Endothelial cell of umbilical vein (primary cell): Measurements from ENCODE around the gene SKI. TPM values are rescaled to one million over a fixed set of nuclear protein-coding genes. Genes with fewer than 3 reads are reported as not detected.
"Not testable (repeated sequence)": the region's sequence is repeated elsewhere in the genome, so short reads cannot be mapped to it uniquely, and the experiment has no call there.

Experiments used
- BruUV-seq: library from RNA; stranded (reverse); fragments of 400-500 nt; replicated peaks from 2 replicates; lab custom pipeline; 2021; lab: Mats Ljungman, UMichigan
- CTCF ChIA-PET: fragments of 300-600, 350-600 bp; sonication (Branson Sonifier 250); formaldehyde crosslinking; loops from one replicate; lab custom pipeline; 2021; ENCODE audit warnings: antibody characterized with exemption, inconsistent platforms; lab: Charles Lee
- POLR2A ChIA-PET: fragments of 300-600, 350-600 bp; sonication (Branson Sonifier 250); formaldehyde crosslinking; loops from one replicate; lab custom pipeline; 2021; ENCODE audit warnings: antibody characterized with exemption, inconsistent platforms; lab: Charles Lee
- DNase-seq: peaks from one replicate; pipeline ENCODE4 v3.0.0-alpha.2; 2011; ENCODE audit warnings: low read depth, low spot score
- FAIRE-seq: peaks from 2 replicates; lab custom pipeline; 2011; peaks lifted over from hg19 to GRCh38; lab: Jason Lieb, UNC
- H2AFZ ChIP-seq: 2 replicates; pipeline ENCODE4 v1.6.0; 2012; ENCODE audit warnings: low read depth, low read length, control low read depth, inconsistent platforms
- H3K27ac ChIP-seq: 2 replicates; pipeline ENCODE4 v1.5.1; 2011; ENCODE audit warnings: low read depth, mild to moderate bottlenecking, control low read depth, low read length, moderate library complexity; ENCODE audit not compliant: insufficient read depth
- H3K27me3 ChIP-seq, 2 experiments: 2 replicates each; pipeline versions ENCODE4 v1.6.0 to v1.6.1; 2011; ENCODE audit warnings: low read length in 2 of 2, mixed read lengths in 1 of 2; ENCODE audit not compliant: control insufficient read depth in 2 of 2, insufficient read depth in 2 of 2
- H3K36me3 ChIP-seq, 2 experiments: 2 replicates in 1 of 2; 3 replicates in 1 of 2; pipeline ENCODE4 v1.5.1; 2011; ENCODE audit warnings: low read length in 2 of 2, mild to moderate bottlenecking in 1 of 2, moderate library complexity in 1 of 2; ENCODE audit not compliant: control insufficient read depth in 2 of 2, insufficient read depth in 2 of 2; ENCODE audit errors: extremely low read depth in 1 of 2
- H3K4me1 ChIP-seq: 3 replicates; pipeline ENCODE4 v1.5.1; 2011; ENCODE audit warnings: mild to moderate bottlenecking, low read length; ENCODE audit not compliant: control insufficient read depth, insufficient read depth; ENCODE audit errors: extremely low read depth
- H3K4me2 ChIP-seq: 2 replicates; pipeline ENCODE4 v1.6.1; 2011; ENCODE audit warnings: low read length, control low read depth, mixed read lengths; ENCODE audit not compliant: insufficient read depth
- H3K4me3 ChIP-seq, 3 experiments: fragments of 200-600 bp in 1 of 3; sonication (generic), shearing (Covaris generic) in 1 of 3; replicated peaks in 1 of 3; 2 replicates each; pipeline ENCODE4 v1.5.1; 2011 to 2016; ENCODE audit warnings: control low read depth in 3 of 3, low read length in 3 of 3, mild to moderate bottlenecking in 2 of 3, inconsistent platforms in 1 of 3, low read depth in 1 of 3, moderate library complexity in 1 of 3; ENCODE audit not compliant: insufficient read depth in 1 of 3
- H3K79me2 ChIP-seq: 2 replicates; pipeline ENCODE4 v1.6.0; 2012; ENCODE audit warnings: low read length, inconsistent platforms; ENCODE audit not compliant: control insufficient read depth, insufficient read depth
- H3K9ac ChIP-seq: replicated peaks from 2 replicates; pipeline ENCODE3; 2011; ENCODE audit warnings: low read length, control low read depth; ENCODE audit not compliant: insufficient read depth; ENCODE audit errors: extremely low read depth
- H3K9me1 ChIP-seq: replicated peaks from 3 replicates; pipeline ENCODE4 v1.6.0; 2011; ENCODE audit warnings: mild to moderate bottlenecking, low read length; ENCODE audit not compliant: control insufficient read depth, insufficient read depth; ENCODE audit errors: extremely low read depth
- H3K9me3 ChIP-seq: replicated peaks from 2 replicates; pipeline ENCODE4 v1.5.1; 2012; ENCODE audit warnings: low read length, inconsistent platforms; ENCODE audit not compliant: control insufficient read depth, insufficient read depth
- H4K20me1 ChIP-seq: replicated peaks from 2 replicates; pipeline ENCODE3; 2011; ENCODE audit warnings: mild to moderate bottlenecking, low read length; ENCODE audit not compliant: control insufficient read depth, insufficient read depth; ENCODE audit errors: extremely low read depth
- CTCF ChIP-seq, 2 donors: IDR thresholded peaks; 1 replicate in 1 of 2; 2 replicates in 1 of 2; pipeline ENCODE4 v1.5.1; 2011; ENCODE audit warnings: low read length in 2 of 2, mild to moderate bottlenecking in 2 of 2, moderate library complexity in 2 of 2, control low read depth in 1 of 2, inconsistent platforms in 1 of 2, low read depth in 1 of 2; ENCODE audit not compliant: insufficient read depth in 1 of 2; ENCODE audit errors: extremely low read depth in 1 of 2
- EZH2 ChIP-seq: IDR thresholded peaks from 2 replicates; pipeline ENCODE4 v1.6.1; 2012; ENCODE audit warnings: borderline replicate concordance, low read depth, mild to moderate bottlenecking, moderate library complexity, low read length, inconsistent platforms; ENCODE audit not compliant: severe bottlenecking
- FOS ChIP-seq: IDR thresholded peaks from 2 replicates; pipeline ENCODE4 v1.6.1; 2011; ENCODE audit warnings: mild to moderate bottlenecking, low read length, moderate library complexity, borderline replicate concordance; ENCODE audit not compliant: insufficient read depth
- GATA2 ChIP-seq: IDR thresholded peaks from 2 replicates; pipeline ENCODE4 v1.7.0; 2011; ENCODE audit warnings: low read depth, mild to moderate bottlenecking, moderate library complexity, mixed read lengths, low read length; ENCODE audit not compliant: insufficient read length, insufficient read depth
- JUN ChIP-seq: IDR thresholded peaks from 2 replicates; pipeline ENCODE4 v1.6.1; 2011; ENCODE audit warnings: borderline replicate concordance, low read depth; ENCODE audit not compliant: insufficient read length, insufficient read depth
- MYC ChIP-seq: IDR thresholded peaks from one replicate; pipeline ENCODE4 v1.6.1; 2011; ENCODE audit warnings: mild to moderate bottlenecking, low read depth, low read length
- POLR2A ChIP-seq: IDR thresholded peaks from 2 replicates; pipeline ENCODE4 v1.6.1; 2012; ENCODE audit warnings: low read depth, mild to moderate bottlenecking, control low read depth, low read length
- POLR2AphosphoS5 ChIP-seq: IDR thresholded peaks from 2 replicates; pipeline ENCODE4 v1.6.1; 2012; ENCODE audit warnings: low read depth, mild to moderate bottlenecking, control low read depth, low read length, moderate library complexity; ENCODE audit not compliant: insufficient read depth
- dilution Hi-C: fragments of 300-500 bp; cut with MboI; formaldehyde crosslinking; loops from one replicate; pipeline ENCODE4 v1.15.0; 2019; ENCODE audit warnings: low sequenced_read_pairs; ENCODE audit not compliant: extremely low pct_ligation_motif_present
- intact Hi-C: fragments of 100-400 bp; cut with micrococcal nuclease; formaldehyde crosslinking; loops from one replicate; pipeline ENCODE4 v1.10.0; 2022
- polyA plus RNA-seq, 4 experiments: library from polyadenylated mRNA; depleted of rRNA in 3 of 4; stranded (reverse) in 3 of 4; unstranded in 1 of 4; fragments of >200 nt; gene quantifications; 2 replicates each; pipeline versions ENCODE4 v1.2.1 to v1.2.3, GENCODE V29; 2011 to 2012; ENCODE audit warnings: missing spikeins in 1 of 4
- total RNA-seq: library from RNA; stranded (reverse); gene quantifications from 2 replicates; pipeline ENCODE4 v1.2.3, GENCODE V29; 2021
- TF ChIP-seq, protein P1 (sequence below): IDR thresholded peaks from 2 replicates; pipeline ENCODE4 v1.6.1; 2011; ENCODE audit not compliant: insufficient read depth, insufficient read length

SKI gene
- total and polyA plus RNA-seq, 2 donors (not counting 3 experiments of a cell fraction or from before 2014, with no cell fraction given): 11.6 to 80.3 TPM

- Histone ChIP-seq H3K4me2 (no peak overlapping the region), H4K20me1 (no peaks in the 10 kb centered on the region), H3K4me1 (no peaks in the 10 kb centered on the region), H3K27me3 (no peaks in the 10 kb centered on the region), H3K4me3 (no peak overlapping the region), H3K27ac (no peak overlapping the region), H3K36me3 (no peaks in the 10 kb centered on the region), H3K9me1 (no peaks in the 10 kb centered on the region), H3K9ac (no peak overlapping the region), H3K9me3 (no peaks in the 10 kb centered on the region), H2AFZ (no peak overlapping the region), H3K79me2 (no peaks in the 10 kb centered on the region)
- BruUV-seq: no TSS peak
- dilution Hi-C loops: no loop called here
- ChIA-PET POLR2A (no interaction called here), CTCF (interaction anchor here (1.2 kb wide), 1 partner anchor 127 kb away, joined by 3 read pairs; no protein-coding TSS in a partner anchor)
- intact Hi-C loops: no loop called here
- no peak for FAIRE-seq
- no peak for DNase-seq
- TF ChIP-seq, protein P1, sequence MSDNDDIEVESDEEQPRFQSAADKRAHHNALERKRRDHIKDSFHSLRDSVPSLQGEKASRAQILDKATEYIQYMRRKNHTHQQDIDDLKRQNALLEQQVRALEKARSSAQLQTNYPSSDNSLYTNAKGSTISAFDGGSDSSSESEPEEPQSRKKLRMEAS: no peak
- TF ChIP-seq POLR2A (no peak), CTCF (IDR thresholded peaks at IDR 0.05; ENCODE audit: extremely low read depth in 1 of 2, insufficient read depth in 1 of 2, low read depth in 1 of 2, low read length in 2 of 2) (no peak), EZH2 (no peak), POLR2AphosphoS5 (no peak), JUN (no peak), FOS (no peak), MYC (no peak), GATA2 (no peak)
Measured at GRCh38 chr1:2331200-2331544, 103.1 kb downstream of the SKI start.

DNA sequence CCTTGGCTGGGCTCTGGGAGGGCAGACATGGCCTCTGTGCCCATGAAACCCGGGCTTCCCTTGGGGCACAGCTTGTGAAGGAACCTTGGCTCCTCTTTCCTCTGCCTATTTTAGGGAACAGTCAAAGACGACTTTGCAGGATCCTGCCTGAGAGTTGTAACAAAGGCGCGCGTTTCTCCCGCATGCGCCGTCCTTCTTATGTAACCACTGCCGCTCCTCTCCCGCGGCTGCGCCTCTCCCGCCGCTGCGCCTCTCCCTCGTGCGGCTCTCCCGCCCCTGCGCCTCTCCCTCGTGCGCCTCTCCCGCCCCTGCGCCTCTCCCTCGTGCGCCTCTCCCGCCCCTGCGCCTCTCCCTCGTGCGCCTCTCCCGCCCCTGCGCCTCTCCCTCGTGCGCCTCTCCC, 103.5 kb downstream of the SKI start:
- BruUV-seq, FAIRE-seq, H3K27ac ChIP-seq, H3K9me1 ChIP-seq, POLR2A ChIA-PET, dilution Hi-C loops, DNase-seq, H3K4me3 ChIP-seq, H3K36me3 ChIP-seq, H3K4me1 ChIP-seq, H3K4me2 ChIP-seq, H3K9me3 ChIP-seq, intact Hi-C loops, H3K27me3 ChIP-seq, H3K79me2 ChIP-seq, H4K20me1 ChIP-seq, H3K9ac ChIP-seq, H2AFZ ChIP-seq: not testable (repeated sequence)
- CTCF ChIA-PET: interaction anchor here (1.2 kb wide), 1 partner anchor 127 kb away, joined by 3 read pairs; no protein-coding TSS in a partner anchor
